HCT116 (cell line): ENCODE measurements around the gene ACTG1.

ENCODE experiments used
- EGR1 ChIP-seq: IDR thresholded peaks from 2 replicates; pipeline ENCODE4 v1.6.1; 2012; ENCODE audit warnings: low read depth
- TF ChIP-seq, protein P1 (sequence below), 3 experiments: fragments of 200-600 bp in 1 of 3; sonication (generic) in 1 of 3; IDR thresholded peaks in 2 of 3; conservative IDR thresholded peaks in 1 of 3; 2 replicates each; pipeline ENCODE4 v1.5.1; 2012 to 2017; ENCODE audit warnings: low read depth in 2 of 3, low read length in 2 of 3, antibody characterized with exemption in 1 of 3, borderline replicate concordance in 1 of 3, control low read depth in 1 of 3, mild to moderate bottlenecking in 1 of 3, mixed read lengths in 1 of 3, mixed run types in 1 of 3, moderate library complexity in 1 of 3; ENCODE audit not compliant: insufficient read depth in 1 of 3

DNA sequence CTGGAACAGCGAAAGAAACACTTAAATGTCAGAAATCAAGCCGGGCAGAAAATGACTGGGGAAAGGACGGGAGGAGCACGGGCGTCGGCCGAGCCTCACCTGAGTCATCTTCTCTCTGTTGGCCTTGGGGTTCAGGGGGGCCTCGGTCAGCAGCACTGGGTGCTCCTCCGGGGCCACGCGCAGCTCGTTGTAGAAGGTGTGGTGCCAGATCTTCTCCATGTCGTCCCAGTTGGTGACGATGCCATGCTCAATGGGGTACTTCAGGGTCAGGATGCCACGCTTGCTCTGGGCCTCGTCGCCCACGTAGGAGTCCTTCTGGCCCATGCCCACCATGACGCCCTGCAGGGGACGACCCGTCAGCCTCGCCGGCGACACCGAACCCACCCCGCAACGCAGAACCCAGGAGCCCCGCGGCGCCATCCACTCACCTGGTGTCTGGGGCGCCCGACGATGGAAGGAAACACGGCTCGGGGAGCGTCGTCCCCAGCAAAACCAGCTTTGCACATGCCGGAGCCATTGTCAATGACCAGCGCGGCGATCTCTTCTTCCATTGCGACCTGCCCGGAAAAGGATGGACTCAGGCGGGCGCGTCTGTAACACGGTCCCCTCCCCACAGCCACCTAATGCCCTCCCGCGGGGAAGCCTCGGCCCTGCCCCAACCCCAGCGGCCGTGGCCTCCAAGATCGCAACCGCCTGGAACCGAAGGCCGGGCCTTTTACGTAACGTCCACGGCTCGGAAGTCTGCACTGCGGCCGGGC is 616 bp downstream of the ACTG1 start:
- no peak for TF ChIP-seq EGR1
- TF ChIP-seq, protein P1, sequence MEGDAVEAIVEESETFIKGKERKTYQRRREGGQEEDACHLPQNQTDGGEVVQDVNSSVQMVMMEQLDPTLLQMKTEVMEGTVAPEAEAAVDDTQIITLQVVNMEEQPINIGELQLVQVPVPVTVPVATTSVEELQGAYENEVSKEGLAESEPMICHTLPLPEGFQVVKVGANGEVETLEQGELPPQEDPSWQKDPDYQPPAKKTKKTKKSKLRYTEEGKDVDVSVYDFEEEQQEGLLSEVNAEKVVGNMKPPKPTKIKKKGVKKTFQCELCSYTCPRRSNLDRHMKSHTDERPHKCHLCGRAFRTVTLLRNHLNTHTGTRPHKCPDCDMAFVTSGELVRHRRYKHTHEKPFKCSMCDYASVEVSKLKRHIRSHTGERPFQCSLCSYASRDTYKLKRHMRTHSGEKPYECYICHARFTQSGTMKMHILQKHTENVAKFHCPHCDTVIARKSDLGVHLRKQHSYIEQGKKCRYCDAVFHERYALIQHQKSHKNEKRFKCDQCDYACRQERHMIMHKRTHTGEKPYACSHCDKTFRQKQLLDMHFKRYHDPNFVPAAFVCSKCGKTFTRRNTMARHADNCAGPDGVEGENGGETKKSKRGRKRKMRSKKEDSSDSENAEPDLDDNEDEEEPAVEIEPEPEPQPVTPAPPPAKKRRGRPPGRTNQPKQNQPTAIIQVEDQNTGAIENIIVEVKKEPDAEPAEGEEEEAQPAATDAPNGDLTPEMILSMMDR (IDR thresholded peaks at IDR 0.05 in 2 of 3, conservative IDR thresholded peaks at IDR 0.05 in 1 of 3; ENCODE audit: borderline replicate concordance in 1 of 3, insufficient read depth in 1 of 3, low read depth in 2 of 3, low read length in 2 of 3): no peak
